Endothelial cell of hepatic sinusoid (primary cell): ENCODE data around the gene DKK2.

Experiments
- in situ Hi-C: cut with HindIII; loops from 2 replicates; pipeline ENCODE4 v1.10.0; 2017; ENCODE audit warnings: low sequenced_read_pairs

DKK2 gene

GRCh38 chr4:107035819-107036583 is at the start of gene DKK2:
Gene DKK2, minus strand, starts transcription at chr4:107036313. Its CDS starts 722 bp downstream, at chr4:107035591.
- in situ Hi-C loops: no loop called here

- in situ Hi-C loops: no loop called here
Observed at GRCh38 chr4:107077192-107077591, 41.1 kb upstream of the DKK2 start.

- in situ Hi-C loops: no loop called here
Observed at GRCh38 chr4:107072836-107073736, 37.0 kb upstream of the DKK2 start.

GRCh38 chr4:107071108-107071507 is 35.0 kb upstream of the DKK2 start:
- in situ Hi-C loops: no loop called here

- in situ Hi-C loops: no loop called here
Observed at GRCh38 chr4:107069049-107069448, 32.9 kb upstream of the DKK2 start.

GRCh38 chr4:107068116-107068515 is 32.0 kb upstream of the DKK2 start:
- in situ Hi-C loops: no loop called here

- in situ Hi-C loops: no loop called here
Observed at GRCh38 chr4:107066621-107067020, 30.5 kb upstream of the DKK2 start.

- in situ Hi-C loops: no loop called here
Observed at GRCh38 chr4:107065201-107065600, 29.1 kb upstream of the DKK2 start.

- in situ Hi-C loops: no loop called here
Observed at GRCh38 chr4:107060388-107060787, 24.3 kb upstream of the DKK2 start.

- in situ Hi-C loops: no loop called here
Observed at GRCh38 chr4:107058828-107059227, 22.7 kb upstream of the DKK2 start.

- in situ Hi-C loops: no loop called here
Observed at GRCh38 chr4:107050525-107051135, 14.5 kb upstream of the DKK2 start.

GRCh38 chr4:107046261-107046660 is 10.1 kb upstream of the DKK2 start:
- in situ Hi-C loops: no loop called here

- in situ Hi-C loops: no loop called here
Observed at GRCh38 chr4:107044170-107044569, 8.1 kb upstream of the DKK2 start.

GRCh38 chr4:107037199-107037584 is 1.1 kb upstream of the DKK2 start:
- in situ Hi-C loops: no loop called here

- in situ Hi-C loops: no loop called here
Observed at GRCh38 chr4:107036584-107037198, 578 bp upstream of the DKK2 start.

- in situ Hi-C loops: no loop called here
Observed at GRCh38 chr4:107034996-107035818, 906 bp downstream of the DKK2 start.

GRCh38 chr4:107034091-107034995 is 1.8 kb downstream of the DKK2 start:
- in situ Hi-C loops: no loop called here

- in situ Hi-C loops: no loop called here
Observed at GRCh38 chr4:107027379-107027778, 8.7 kb downstream of the DKK2 start.

- in situ Hi-C loops: no loop called here
Observed at GRCh38 chr4:107018344-107018735, 17.8 kb downstream of the DKK2 start.
